ENCODE results near the gene ZBTB44.
"Not testable (repeated sequence)": the region's sequence is repeated elsewhere in the genome, so short reads cannot be mapped to it uniquely, and the experiment has no call there.

ZBTB44 gene

GRCh38 chr11:130246270-130246669 is 68.4 kb downstream of the ZBTB44 start:
- TF ChIP-seq CTCF (conservative IDR thresholded peaks at IDR 0.05; ENCODE audit: low read length) (no peak), EZH2phosphoT487 (IDR thresholded peaks at IDR 0.05; ENCODE audit: borderline replicate concordance) (no peak)
- no peaks in the 10 kb centered on the region for H3K9me2 ChIP-seq (replicated peaks; ENCODE audit: low read depth, low read length)
- H3K27me3 ChIP-seq (ENCODE audit: insufficient read depth, low read length, poor library complexity, severe bottlenecking) = no peaks in the 10 kb centered on the region
- peaks cover 3% of the 10 kb centered on the region for H3K4me1 ChIP-seq (ENCODE audit: insufficient read depth, low read length, poor library complexity, severe bottlenecking)
- H4K20me1 ChIP-seq (ENCODE audit: insufficient read depth, low read length, poor library complexity, severe bottlenecking) = peaks cover 37% of the 10 kb centered on the region
- no peak overlapping the region for H3K4me2 ChIP-seq (ENCODE audit: low read depth, low read length, poor library complexity, severe bottlenecking)
- H3F3A ChIP-seq (ENCODE audit: low read depth) = no peaks in the 10 kb centered on the region
- peaks cover 42% of the 10 kb centered on the region; the same call in 1 of the 2 replicates for H3K36me3 ChIP-seq (ENCODE audit: insufficient read depth, low read length)
- H3K79me2 ChIP-seq (ENCODE audit: insufficient read depth, low read length) = peaks cover 87% of the 10 kb centered on the region
- H2AFZ ChIP-seq (ENCODE audit: low read length) = no peak overlapping the region
- H3K4me3 ChIP-seq (ENCODE audit: low read length, poor library complexity, severe bottlenecking) = no peak overlapping the region
- no peak overlapping the region for H3K9ac ChIP-seq (ENCODE audit: low read depth, low read length, poor library complexity, severe bottlenecking)
- H3K9me3 ChIP-seq (ENCODE audit: insufficient read depth, low read depth, low read length) = no peaks in the 10 kb centered on the region

DNA sequence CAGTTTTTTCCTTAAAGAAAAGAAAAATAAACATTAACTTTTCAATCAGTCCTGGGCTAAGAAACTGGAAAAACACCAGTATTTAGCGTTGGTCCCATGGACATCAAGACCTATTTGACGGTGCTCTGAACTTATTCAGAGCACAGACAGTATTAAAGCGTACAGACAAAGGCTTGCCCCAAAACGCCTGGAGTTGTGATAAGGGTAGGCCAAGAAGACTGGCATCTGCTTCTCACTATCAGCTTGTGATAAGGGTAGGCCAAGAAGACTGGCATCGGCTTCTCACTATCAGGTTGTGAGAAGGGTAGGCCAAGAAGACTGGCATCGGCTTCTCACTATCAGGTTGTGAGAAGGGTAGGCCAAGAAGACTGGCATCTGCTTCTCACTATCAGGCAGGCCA is 69.3 kb downstream of the ZBTB44 start:
- not testable (repeated sequence) for H3K4me2 ChIP-seq (ENCODE audit: low read depth, low read length, poor library complexity, severe bottlenecking); H3K4me3 ChIP-seq (ENCODE audit: low read length, poor library complexity, severe bottlenecking); H3F3A ChIP-seq (ENCODE audit: low read depth); H3K4me1 ChIP-seq (ENCODE audit: insufficient read depth, low read length, poor library complexity, severe bottlenecking); H3K27me3 ChIP-seq (ENCODE audit: insufficient read depth, low read length, poor library complexity, severe bottlenecking); H3K9me3 ChIP-seq (ENCODE audit: insufficient read depth, low read depth, low read length); H3K9ac ChIP-seq (ENCODE audit: low read depth, low read length, poor library complexity, severe bottlenecking); H2AFZ ChIP-seq (ENCODE audit: low read length); H3K9me2 ChIP-seq (replicated peaks; ENCODE audit: low read depth, low read length)
- Histone ChIP-seq H3K36me3 (ENCODE audit: insufficient read depth, low read length) (peaks cover 38% of the 10 kb centered on the region; the same call in 1 of the 2 replicates), H4K20me1 (ENCODE audit: insufficient read depth, low read length, poor library complexity, severe bottlenecking) (peaks cover 36% of the 10 kb centered on the region), H3K79me2 (ENCODE audit: insufficient read depth, low read length) (peaks cover 87% of the 10 kb centered on the region)

- H3K4me1 ChIP-seq (ENCODE audit: insufficient read depth, low read length, poor library complexity, severe bottlenecking) = peaks cover 3% of the 10 kb centered on the region
- peaks cover 35% of the 10 kb centered on the region; the same call in 1 of the 2 replicates for H3K36me3 ChIP-seq (ENCODE audit: insufficient read depth, low read length)
- no peaks in the 10 kb centered on the region for H3K9me3 ChIP-seq (ENCODE audit: insufficient read depth, low read depth, low read length)
- H3K9me2 ChIP-seq (replicated peaks; ENCODE audit: low read depth, low read length) = no peaks in the 10 kb centered on the region
- H3K79me2 ChIP-seq (ENCODE audit: insufficient read depth, low read length) = peaks cover 82% of the 10 kb centered on the region
- no peak overlapping the region for H3K4me2 ChIP-seq (ENCODE audit: low read depth, low read length, poor library complexity, severe bottlenecking)
- H3K9ac ChIP-seq (ENCODE audit: low read depth, low read length, poor library complexity, severe bottlenecking) = no peak overlapping the region
- no peaks in the 10 kb centered on the region for H3F3A ChIP-seq (ENCODE audit: low read depth)
- peaks cover 35% of the 10 kb centered on the region for H4K20me1 ChIP-seq (ENCODE audit: insufficient read depth, low read length, poor library complexity, severe bottlenecking)
- H3K27me3 ChIP-seq (ENCODE audit: insufficient read depth, low read length, poor library complexity, severe bottlenecking) = no peaks in the 10 kb centered on the region
- H2AFZ ChIP-seq (ENCODE audit: low read length) = no peak overlapping the region
- H3K4me3 ChIP-seq (ENCODE audit: low read length, poor library complexity, severe bottlenecking) = no peak overlapping the region
- no peak for TF ChIP-seq CTCF (conservative IDR thresholded peaks at IDR 0.05; ENCODE audit: low read length)
- TF ChIP-seq EZH2phosphoT487 (IDR thresholded peaks at IDR 0.05; ENCODE audit: borderline replicate concordance) = no peak
These were observed 69.9 kb downstream of the ZBTB44 start for GRCh38 chr11:130244848-130245247.

DNA sequence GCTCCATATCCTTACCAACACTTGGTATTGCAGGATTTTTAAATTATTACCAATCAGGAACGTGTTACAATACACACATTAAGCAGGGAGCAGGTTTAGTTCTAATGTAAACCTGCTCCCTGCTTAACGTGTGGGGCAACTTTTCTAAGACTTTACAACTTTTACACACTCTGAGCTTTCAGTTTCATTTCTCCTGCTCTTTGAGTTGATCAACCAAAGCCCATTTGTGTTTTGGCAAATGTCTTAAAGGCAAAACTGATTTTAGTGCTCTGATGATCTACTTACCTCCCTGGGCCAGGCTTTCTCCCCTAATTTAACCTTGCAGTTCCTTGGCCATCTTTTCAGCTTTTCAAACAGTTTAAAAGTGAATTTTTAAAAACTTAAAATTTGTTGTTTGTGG is 70.9 kb downstream of the ZBTB44 start:
- no peak overlapping the region for H3K9ac ChIP-seq (ENCODE audit: low read depth, low read length, poor library complexity, severe bottlenecking)
- H2AFZ ChIP-seq (ENCODE audit: low read length) = no peak overlapping the region
- H3K9me2 ChIP-seq (replicated peaks; ENCODE audit: low read depth, low read length) = no peaks in the 10 kb centered on the region
- H3K27me3 ChIP-seq (ENCODE audit: insufficient read depth, low read length, poor library complexity, severe bottlenecking) = no peaks in the 10 kb centered on the region
- TF ChIP-seq EZH2phosphoT487 (IDR thresholded peaks at IDR 0.05; ENCODE audit: borderline replicate concordance) (no peak), CTCF (conservative IDR thresholded peaks at IDR 0.05; ENCODE audit: low read length) (no peak)
- no peak overlapping the region for H3K4me3 ChIP-seq (ENCODE audit: low read length, poor library complexity, severe bottlenecking)
- H3K9me3 ChIP-seq (ENCODE audit: insufficient read depth, low read depth, low read length) = no peaks in the 10 kb centered on the region
- peaks cover 3% of the 10 kb centered on the region for H3K4me1 ChIP-seq (ENCODE audit: insufficient read depth, low read length, poor library complexity, severe bottlenecking)
- peaks cover 71% of the 10 kb centered on the region for H3K79me2 ChIP-seq (ENCODE audit: insufficient read depth, low read length)
- peaks cover 32% of the 10 kb centered on the region for H4K20me1 ChIP-seq (ENCODE audit: insufficient read depth, low read length, poor library complexity, severe bottlenecking)
- no peak overlapping the region for H3K4me2 ChIP-seq (ENCODE audit: low read depth, low read length, poor library complexity, severe bottlenecking)
- H3K36me3 ChIP-seq (ENCODE audit: insufficient read depth, low read length) = peaks cover 40% of the 10 kb centered on the region; the same call in 1 of the 2 replicates
- no peaks in the 10 kb centered on the region for H3F3A ChIP-seq (ENCODE audit: low read depth)
